Measurements from ENCODE around the gene KLF4.

KLF4 gene

DNA sequence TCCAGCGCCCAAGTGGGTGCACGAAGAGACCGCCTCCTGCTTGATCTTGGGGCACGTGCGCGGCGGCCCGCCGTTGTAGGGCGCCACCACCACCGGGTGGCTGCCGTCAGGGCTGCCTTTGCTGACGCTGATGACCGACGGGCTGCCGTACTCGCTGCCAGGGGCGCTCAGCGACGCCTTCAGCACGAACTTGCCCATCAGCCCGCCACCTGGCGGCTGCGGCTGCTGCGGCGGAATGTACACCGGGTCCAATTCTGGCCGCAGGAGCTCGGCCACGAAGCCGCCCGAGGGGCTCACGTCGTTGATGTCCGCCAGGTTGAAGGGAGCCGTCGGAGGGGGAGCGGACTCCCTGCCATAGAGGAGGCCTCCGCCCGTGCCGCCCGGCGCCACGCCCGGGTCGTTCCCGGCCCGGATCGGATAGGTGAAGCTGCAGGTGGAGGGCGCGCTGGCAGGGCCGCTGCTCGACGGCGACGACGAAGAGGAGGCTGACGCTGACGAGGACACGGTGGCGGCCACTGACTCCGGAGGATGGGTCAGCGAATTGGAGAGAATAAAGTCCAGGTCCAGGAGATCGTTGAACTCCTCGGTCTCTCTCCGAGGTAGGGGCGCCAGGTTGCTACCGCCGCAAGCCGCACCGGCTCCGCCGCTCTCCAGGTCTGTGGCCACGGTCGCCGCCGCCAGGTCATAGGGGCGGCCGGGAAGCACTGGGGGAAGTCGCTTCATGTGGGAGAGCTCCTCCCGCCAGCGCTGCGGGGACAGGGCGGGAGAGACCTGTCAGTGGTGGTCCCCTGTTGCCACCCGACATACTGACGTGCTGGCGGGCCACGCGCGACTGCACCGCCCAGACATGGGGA, 1.8 kb downstream of the KLF4 start:
- peak; percentile 34 to 75 for DNase-seq

DNA sequence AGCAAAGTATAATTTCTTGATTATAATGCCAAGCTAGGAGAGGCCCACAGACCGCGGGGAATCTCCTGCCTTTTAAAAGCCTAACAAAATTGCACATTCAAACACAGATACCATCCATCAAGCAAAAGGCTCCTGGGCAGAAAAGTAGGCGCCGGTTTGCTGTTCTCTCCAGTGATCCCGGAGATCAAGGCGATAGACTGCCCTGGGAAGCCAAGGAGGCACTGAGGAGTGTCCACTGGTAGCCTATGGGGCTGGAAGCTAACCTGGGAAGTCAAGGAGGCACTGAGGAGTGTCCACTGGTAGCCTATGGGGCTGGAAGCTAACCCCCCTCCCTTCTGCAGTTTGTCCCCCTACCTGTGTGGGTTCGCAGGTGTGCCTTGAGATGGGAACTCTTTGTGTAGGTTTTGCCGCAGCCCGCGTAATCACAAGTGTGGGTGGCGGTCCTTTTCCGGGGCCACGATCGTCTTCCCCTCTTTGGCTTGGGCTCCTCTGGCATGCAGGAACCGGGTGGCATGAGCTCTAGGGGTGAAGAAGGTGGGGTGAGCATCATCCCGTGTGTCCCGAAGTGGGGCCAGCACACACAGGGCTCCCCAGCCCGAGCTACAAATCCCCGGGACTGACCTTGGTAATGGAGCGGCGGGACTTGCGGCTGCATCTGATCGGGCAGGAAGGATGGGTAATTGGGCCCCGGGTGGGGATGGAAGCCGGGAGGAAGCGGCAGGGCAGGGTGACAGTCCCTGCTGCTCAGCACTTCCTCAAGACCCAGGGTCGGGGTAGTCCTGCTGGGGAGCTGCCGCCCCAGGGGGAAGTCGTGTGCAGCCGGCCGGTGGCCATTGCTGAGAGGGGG, 2.7 kb downstream of the KLF4 start:
- no peak for DNase-seq

GRCh38 chr9:107485458-107486043, 4.0 kb downstream of the KLF4 start:
- no peak for DNase-seq

DNA sequence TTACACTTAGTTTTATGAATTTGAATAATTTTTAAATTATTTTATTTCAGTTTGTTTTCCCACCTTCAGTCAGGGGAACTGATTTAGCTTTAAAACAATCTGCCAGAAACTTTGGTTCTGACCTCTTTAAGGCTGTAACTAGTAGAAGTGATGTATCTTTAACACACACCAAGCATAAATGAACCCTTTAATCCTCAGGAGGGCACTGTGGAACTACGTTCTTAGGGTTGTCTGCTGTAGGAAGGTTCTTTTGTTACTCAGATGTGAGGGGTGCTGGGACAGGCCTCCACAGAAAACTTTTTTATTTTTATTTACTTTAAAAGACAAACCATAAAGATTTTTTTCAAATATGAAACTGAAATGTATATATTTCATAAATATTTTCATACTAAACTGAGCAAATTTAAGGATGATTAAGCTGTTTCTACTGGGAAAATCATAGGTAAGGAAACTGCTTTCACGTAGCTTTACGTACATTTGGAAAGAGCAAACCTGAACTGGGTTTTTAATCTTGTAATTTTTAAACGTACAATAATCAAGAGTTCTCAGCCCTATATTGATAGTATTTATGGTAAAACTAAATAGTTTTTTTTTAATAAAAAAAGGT, 5.3 kb downstream of the KLF4 start:
- peak; percentile 54 to 72 for DNase-seq

DNA sequence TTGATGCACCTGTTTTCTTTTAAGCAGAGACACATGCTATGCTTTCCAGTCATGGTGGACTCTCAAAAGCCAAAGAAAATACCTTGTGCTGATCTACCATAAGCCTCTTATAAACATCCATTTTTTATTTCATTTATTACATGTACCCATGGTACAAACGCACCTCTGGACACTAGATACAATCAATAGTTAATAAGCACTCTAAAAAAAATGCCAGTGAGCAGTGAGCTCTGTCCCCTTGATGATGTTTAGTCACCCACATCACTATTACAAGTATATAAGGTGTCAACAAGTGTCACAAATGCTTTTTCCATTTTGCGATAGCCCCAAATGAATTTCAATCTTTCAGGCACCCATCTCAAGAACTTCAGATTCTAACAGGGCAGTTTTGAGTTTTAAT, 5.9 kb downstream of the KLF4 start:
- DNase-seq: no peak

DNA sequence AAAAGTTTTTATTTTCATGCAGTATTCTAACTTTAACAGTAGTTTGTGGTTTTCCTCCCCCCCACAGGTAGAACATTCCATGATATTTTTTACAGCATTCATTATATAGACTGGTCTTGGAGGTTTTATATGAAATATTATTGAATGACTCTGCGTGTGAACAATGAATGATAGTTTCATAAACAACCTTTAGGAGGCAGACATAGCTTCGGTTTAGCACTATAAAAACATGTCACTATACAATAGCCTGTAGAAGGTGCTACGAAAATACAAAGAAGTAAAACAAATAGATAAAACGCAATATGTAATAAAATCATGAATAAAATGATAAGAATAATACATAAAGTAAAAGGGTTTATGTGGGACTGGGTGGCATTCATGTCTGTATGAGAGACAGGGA, 8.5 kb downstream of the KLF4 start:
- no peak for DNase-seq

DNA sequence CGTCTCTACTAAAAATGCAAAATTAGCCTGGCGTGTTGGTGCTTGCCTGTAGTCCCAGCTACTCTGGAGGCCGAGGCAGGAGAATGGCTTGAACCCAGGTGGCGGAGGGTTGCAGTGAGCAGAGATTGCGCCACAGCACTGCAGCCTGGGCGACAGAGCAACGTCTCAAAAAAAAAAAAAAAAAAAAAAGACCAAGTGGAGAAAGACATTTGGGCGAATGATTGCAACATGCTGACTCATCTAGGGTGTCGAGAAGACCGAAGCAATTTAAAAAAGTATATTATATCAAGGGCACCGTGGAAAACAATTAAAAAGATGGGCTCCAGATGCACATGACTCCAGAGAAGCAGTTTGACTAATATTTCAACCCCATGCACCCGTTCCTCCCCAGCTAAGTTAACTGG, 9.2 kb downstream of the KLF4 start:
- DNase-seq: no peak

DNA sequence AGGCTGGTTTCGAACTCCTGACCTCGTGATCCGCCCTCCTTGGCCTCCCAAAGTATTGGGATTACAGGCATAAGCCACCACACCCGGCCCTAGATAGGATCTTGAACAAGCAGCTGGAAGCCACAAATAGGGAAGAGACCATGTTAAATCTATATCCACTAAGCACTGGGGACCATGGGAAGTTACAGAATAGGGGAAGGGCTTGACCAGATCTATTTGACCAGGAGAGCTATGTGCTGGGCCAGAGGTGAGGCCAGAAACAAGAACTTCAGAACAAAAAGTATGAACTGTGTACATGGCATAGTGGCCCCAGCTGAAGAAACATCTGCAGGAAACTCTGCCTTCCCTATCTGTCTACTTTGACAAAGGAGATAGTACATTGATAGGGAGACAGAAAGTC, 10.8 kb downstream of the KLF4 start:
- DNase-seq: no peak

DNA sequence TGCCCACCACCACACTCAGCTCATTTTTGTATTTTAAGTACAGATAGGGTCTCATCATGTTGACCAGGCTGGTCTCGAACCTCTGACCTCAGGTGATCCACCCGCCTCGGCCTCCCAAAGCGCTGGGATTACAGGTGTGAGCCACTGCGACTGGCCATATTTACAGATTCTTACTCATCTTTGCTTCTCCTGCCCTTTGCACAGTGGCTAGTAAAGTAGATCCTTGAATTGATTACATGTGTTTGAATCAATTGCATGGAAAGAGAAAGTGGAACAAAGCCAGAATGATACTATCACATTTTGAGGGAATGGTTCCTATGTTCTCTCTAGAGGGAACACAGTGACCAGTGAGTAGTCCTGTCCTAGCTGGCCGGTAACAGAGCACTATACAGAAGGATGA, 15.4 kb downstream of the KLF4 start:
- no peak for DNase-seq

DNA sequence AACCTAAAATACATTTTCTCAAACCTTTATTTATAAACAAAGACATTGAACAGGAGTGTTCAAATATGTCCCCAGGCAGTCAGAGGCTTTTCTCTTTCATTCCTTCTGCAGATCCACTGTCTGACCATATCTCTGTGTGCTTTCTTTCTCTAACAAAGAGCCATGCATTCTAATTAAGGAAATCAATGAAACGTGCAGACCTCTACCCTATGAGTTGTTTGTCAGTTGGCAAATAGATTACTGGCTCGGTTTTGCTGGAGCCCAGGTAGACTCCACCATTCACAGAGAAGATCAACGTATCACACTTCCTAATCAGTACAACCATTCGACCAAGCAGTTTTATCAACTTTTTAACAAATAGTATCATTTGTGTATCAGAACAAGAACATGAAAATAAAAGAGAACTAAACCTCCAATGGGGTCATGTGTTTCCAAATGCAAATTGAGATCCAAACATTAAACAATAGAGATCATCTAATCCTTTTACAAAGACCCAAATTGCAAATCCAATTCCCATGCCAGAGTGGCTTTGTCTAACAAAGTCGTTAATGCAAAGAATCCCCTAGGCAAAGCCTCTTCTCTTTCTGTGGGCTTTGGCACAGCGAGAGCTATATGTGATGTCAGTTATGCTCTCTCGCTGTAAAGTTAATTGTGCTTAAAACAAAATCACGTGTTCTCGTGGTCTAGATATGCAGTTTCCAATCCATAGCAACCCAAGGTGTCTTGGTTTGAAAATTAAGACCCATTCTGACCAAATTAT, 16.8 kb downstream of the KLF4 start:
- no peak for DNase-seq

DNA sequence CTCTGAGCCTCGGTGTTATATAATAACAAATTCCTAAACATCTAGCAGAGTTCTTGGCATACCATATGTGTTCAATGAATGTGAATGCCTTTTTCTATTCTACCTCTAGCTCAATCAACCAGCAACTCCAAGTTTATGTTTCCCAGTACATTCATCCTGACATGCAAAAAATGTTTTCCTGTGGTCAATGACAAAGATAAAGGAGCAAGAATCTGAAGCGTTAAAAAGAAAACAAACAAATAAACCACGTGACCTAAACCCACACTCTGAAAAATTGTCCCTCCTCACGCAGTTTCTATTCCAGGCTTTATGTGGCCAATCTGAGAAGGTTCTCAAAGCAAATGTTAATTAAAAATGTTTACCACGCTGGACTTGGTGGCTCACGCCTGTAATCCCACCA, 18.0 kb downstream of the KLF4 start:
- DNase-seq: no peak

GRCh38 chr9:107467416-107467815, 22.2 kb downstream of the KLF4 start:
- peak in 1 of 2 experiments; percentile 31 for DNase-seq

- no peak for DNase-seq
Measured at GRCh38 chr9:107466826-107467225, 22.7 kb downstream of the KLF4 start.

- peak; percentile 32 to 65 for DNase-seq
Measured at GRCh38 chr9:107465467-107466451, 23.8 kb downstream of the KLF4 start.

GRCh38 chr9:107464516-107464915, 25.1 kb downstream of the KLF4 start:
- no peak for DNase-seq

GRCh38 chr9:107462691-107463090, 26.9 kb downstream of the KLF4 start:
- DNase-seq: no peak

GRCh38 chr9:107460153-107461023, 29.2 kb downstream of the KLF4 start:
- DNase-seq: no peak

DNA sequence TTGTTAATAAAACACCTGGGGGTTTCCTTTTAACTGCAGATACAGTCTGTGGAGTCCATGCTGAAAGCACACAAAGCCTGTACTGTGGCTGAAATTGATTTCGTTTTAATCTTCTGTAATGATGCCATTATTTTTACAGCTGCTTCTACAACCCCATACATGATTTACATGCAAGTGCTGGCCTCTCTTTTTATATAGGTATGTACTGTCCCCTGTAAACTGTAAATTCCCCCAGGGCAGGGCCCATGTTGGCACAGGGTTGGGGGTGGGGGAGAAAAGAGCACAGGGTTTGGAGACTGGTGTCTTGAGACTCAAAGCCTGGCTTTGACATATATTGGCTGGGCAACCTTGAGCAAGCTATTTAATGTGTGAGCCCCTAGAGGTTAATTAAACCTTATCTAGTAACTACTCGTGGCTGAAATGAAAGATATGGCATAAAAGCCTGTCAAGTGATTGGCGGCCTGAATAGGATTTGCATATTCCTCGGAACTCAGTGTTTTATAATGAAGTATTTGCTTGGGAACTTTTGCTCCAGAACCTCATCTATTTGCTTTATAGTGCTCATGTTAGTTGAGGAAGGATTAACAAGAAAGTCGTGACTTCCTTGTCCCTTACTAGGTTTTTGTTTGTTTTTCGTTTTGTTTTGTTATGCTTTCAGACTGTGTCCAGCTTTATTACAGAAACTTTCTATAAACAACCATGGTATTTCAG, 34.0 kb downstream of the KLF4 start:
- no peak for DNase-seq

- no peak for DNase-seq
Measured at GRCh38 chr9:107453479-107453878, 36.1 kb downstream of the KLF4 start.

DNA sequence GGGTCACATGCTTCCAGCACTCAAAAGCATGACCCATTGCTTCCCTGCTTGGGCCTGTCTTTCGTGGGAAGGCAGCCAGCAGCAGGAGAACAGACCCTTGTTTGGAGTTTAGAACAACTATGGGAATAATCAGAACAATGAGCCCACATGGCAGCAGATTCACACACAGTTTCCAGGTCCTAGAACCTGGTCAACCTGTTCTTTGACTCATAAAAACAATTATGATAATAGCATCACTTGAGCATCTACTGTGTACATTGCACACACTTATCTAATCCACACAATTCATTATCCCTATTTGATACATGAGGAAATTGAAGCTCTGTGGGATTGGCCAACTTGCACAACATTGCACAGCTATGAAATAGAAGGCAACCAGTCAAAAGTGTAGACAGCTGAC, 41.7 kb downstream of the KLF4 start:
- no peak for DNase-seq
